Epithelial cell of prostate (primary cell): ENCODE data around the gene SLC39A1.
A peak's percentile ranks its signal among the peaks of the same experiment; 100 is the strongest.

ENCODE experiments used
- DNase-seq: peaks from one replicate; pipeline ENCODE4 v3.0.0-alpha.2; 2011; ENCODE audit warnings: low read depth, low spot score
- H3K27ac ChIP-seq: fragments of 450-650 bp; 2 replicates; pipeline ENCODE4 v1.5.1; 2017; ENCODE audit warnings: mild to moderate bottlenecking

The SLC39A1 gene

GRCh38 chr1:153977250-153978240, 14.2 kb upstream of the SLC39A1 start, which contains the start of gene JTB:
Gene JTB, minus strand, starts transcription at chr1:153977674. Its CDS starts 422 bp downstream, at chr1:153977252.
- DNase-seq: no peak
- peak within 1 kb of the TSS; percentile 58 for H3K27ac ChIP-seq

- peak overlapping the region; percentile 58 for H3K27ac ChIP-seq
- DNase-seq: no peak
Measured at GRCh38 chr1:153976819-153977249, 13.5 kb upstream of the SLC39A1 start.

- no peak for DNase-seq
- no peak overlapping the region for H3K27ac ChIP-seq
Measured at GRCh38 chr1:153973525-153973924, 10.2 kb upstream of the SLC39A1 start.

- H3K27ac ChIP-seq: no peak overlapping the region
- DNase-seq: no peak
Measured at GRCh38 chr1:153973071-153973470, 9.7 kb upstream of the SLC39A1 start.

GRCh38 chr1:153970346-153970745, 7.0 kb upstream of the SLC39A1 start:
- no peak for DNase-seq
- no peak overlapping the region for H3K27ac ChIP-seq

GRCh38 chr1:153968972-153969371, 5.6 kb upstream of the SLC39A1 start:
- H3K27ac ChIP-seq: no peak overlapping the region
- no peak for DNase-seq

- DNase-seq: no peak
- no peak overlapping the region for H3K27ac ChIP-seq
Measured at GRCh38 chr1:153968408-153968807, 5.1 kb upstream of the SLC39A1 start.

GRCh38 chr1:153968000-153968363, 4.6 kb upstream of the SLC39A1 start:
- H3K27ac ChIP-seq: peak overlapping the region; percentile 79
- no peak for DNase-seq

GRCh38 chr1:153967107-153967999, 4.0 kb upstream of the SLC39A1 start, which contains the start of gene CREB3L4:
Gene CREB3L4, plus strand, starts transcription at chr1:153967902. Its CDS starts 624 bp downstream, at chr1:153968526.
- peak within 1 kb of the TSS; percentile 79 for H3K27ac ChIP-seq
- DNase-seq: peak; percentile 88

GRCh38 chr1:153963850-153964331, 554 bp upstream of the SLC39A1 start:
- no peak for DNase-seq

GRCh38 chr1:153962088-153963029, 978 bp downstream of the SLC39A1 start:
- DNase-seq: no peak
- peak overlapping the region; percentile 93 for H3K27ac ChIP-seq

More at GRCh38 chr1:153963850-153964331, 554 bp upstream of the SLC39A1 start:
- H3K27ac ChIP-seq: peak overlapping the region; percentile 93

GRCh38 chr1:153961421-153961820, 1.9 kb downstream of the SLC39A1 start:
- H3K27ac ChIP-seq: peak overlapping the region; percentile 93
- no peak for DNase-seq

GRCh38 chr1:153960206-153960605, 3.1 kb downstream of the SLC39A1 start:
- DNase-seq: no peak
- no peak overlapping the region for H3K27ac ChIP-seq

GRCh38 chr1:153959454-153959853, 3.9 kb downstream of the SLC39A1 start:
- H3K27ac ChIP-seq: no peak overlapping the region
- DNase-seq: no peak

GRCh38 chr1:153958961-153959260, 4.4 kb downstream of the SLC39A1 start:
- no peak for DNase-seq
- H3K27ac ChIP-seq: peak overlapping the region; percentile 83

- peak within 1 kb of the TSS; percentile 83 for H3K27ac ChIP-seq
- DNase-seq: peak; percentile 89
Measured at GRCh38 chr1:153958111-153958960, 5.0 kb downstream of the SLC39A1 start, which contains the start of gene CRTC2. Gene CRTC2, minus strand, starts transcription at chr1:153958612. Its CDS starts 115 bp downstream, at chr1:153958497.

- peak overlapping the region; percentile 83 for H3K27ac ChIP-seq
- no peak for DNase-seq
Measured at GRCh38 chr1:153957744-153958110, 5.6 kb downstream of the SLC39A1 start.

GRCh38 chr1:153956997-153957715, 6.2 kb downstream of the SLC39A1 start:
- H3K27ac ChIP-seq: peak overlapping the region; percentile 83
- DNase-seq: no peak
